Measurements from ENCODE around the gene SLC37A1. TPM values are rescaled to one million over a fixed set of nuclear protein-coding genes. Genes with fewer than 3 reads are reported as not detected.

The SLC37A1 gene
- total RNA-seq, 3 donors from 2014 or later (not counting 1 experiment from before 2014, with no cell fraction given) = 24.8 to 25.8 (median 25.3) TPM

- Mint-ChIP-seq H3K4me3 (no peak overlapping the region), H3K27me3 (ENCODE audit: low read depth in 2 of 2) (peaks cover 18 to 41% of the 10 kb centered on the region in 2 donors)
These were observed 47.9 kb upstream of the SLC37A1 start for GRCh38 chr21:42465803-42466127.

GRCh38 chr21:42466700-42467099, 47.0 kb upstream of the SLC37A1 start:
- H3K27ac ChIP-seq (ENCODE audit: low read length) = no peak overlapping the region
- DNase-seq = no peak
- H3K4me3 ChIP-seq (ENCODE audit: low read length) = no peak overlapping the region
- H3K36me3 Mint-ChIP-seq = no peaks in the 10 kb centered on the region
- no peak for ATAC-seq
- no peaks in the 10 kb centered on the region for H3K36me3 ChIP-seq (ENCODE audit: control insufficient read depth, insufficient read depth, low read length)
- H3K4me1 Mint-ChIP-seq = peaks cover 42 to 44% of the 10 kb centered on the region in 2 donors
- H3K4me3 Mint-ChIP-seq = no peak overlapping the region
- peaks cover 39% of the 10 kb centered on the region for H3K4me1 ChIP-seq (ENCODE audit: control insufficient read depth, insufficient read depth, low read length)
- no peak for TF ChIP-seq CTCF (IDR thresholded peaks at IDR 0.05)
- H3K27me3 Mint-ChIP-seq (ENCODE audit: low read depth in 2 of 2) = peaks cover 15 to 32% of the 10 kb centered on the region in 2 donors
- H3K27me3 ChIP-seq (ENCODE audit: control insufficient read depth, insufficient read depth, low read length) = no peaks in the 10 kb centered on the region
- intact Hi-C loops (cut with micrococcal nuclease) = loop anchor here (5.0 kb wide), 1 partner anchor 46 kb away; the partner anchor contains the start of gene SLC37A1
- no peaks in the 10 kb centered on the region for H3K9me3 Mint-ChIP-seq
- peak overlapping the region in 1 of 2 donors; percentile 30 for H3K27ac Mint-ChIP-seq
- H3K9me3 ChIP-seq (ENCODE audit: control insufficient read depth, insufficient read depth, low read length) = no peaks in the 10 kb centered on the region
- 89% methylated on average over 10 of the region's 10 CpGs for WGBS (ENCODE audit: insufficient coverage)

More at GRCh38 chr21:42465803-42466127, 47.9 kb upstream of the SLC37A1 start:
- ATAC-seq (no peak), DNase-seq (no peak)
- no peaks in the 10 kb centered on the region for H3K9me3 Mint-ChIP-seq
- H3K27ac Mint-ChIP-seq = peak overlapping the region in 1 of 2 donors; percentile 87
- no peaks in the 10 kb centered on the region for H3K36me3 ChIP-seq (ENCODE audit: control insufficient read depth, insufficient read depth, low read length)
- no peaks in the 10 kb centered on the region for H3K36me3 Mint-ChIP-seq
- intact Hi-C loops (cut with micrococcal nuclease) = loop anchor here (2.0 to 5.0 kb wide), 3 partner anchors 31 to 47 kb away; partner anchors contain the start of genes RSPH1 and SLC37A1
- no peak overlapping the region for H3K27ac ChIP-seq (ENCODE audit: low read length)
- no peaks in the 10 kb centered on the region for H3K9me3 ChIP-seq (ENCODE audit: control insufficient read depth, insufficient read depth, low read length)
- H3K4me1 ChIP-seq (ENCODE audit: control insufficient read depth, insufficient read depth, low read length) = peaks cover 48% of the 10 kb centered on the region
- WGBS (ENCODE audit: insufficient coverage) = 22% methylated on average over 2 of the region's 3 CpGs
- no peak overlapping the region for H3K4me3 ChIP-seq (ENCODE audit: low read length)
- no peaks in the 10 kb centered on the region for H3K27me3 ChIP-seq (ENCODE audit: control insufficient read depth, insufficient read depth, low read length)
- TF ChIP-seq CTCF (IDR thresholded peaks at IDR 0.05) = no peak
- H3K4me1 Mint-ChIP-seq = peaks cover 42 to 48% of the 10 kb centered on the region in 2 donors

DNA sequence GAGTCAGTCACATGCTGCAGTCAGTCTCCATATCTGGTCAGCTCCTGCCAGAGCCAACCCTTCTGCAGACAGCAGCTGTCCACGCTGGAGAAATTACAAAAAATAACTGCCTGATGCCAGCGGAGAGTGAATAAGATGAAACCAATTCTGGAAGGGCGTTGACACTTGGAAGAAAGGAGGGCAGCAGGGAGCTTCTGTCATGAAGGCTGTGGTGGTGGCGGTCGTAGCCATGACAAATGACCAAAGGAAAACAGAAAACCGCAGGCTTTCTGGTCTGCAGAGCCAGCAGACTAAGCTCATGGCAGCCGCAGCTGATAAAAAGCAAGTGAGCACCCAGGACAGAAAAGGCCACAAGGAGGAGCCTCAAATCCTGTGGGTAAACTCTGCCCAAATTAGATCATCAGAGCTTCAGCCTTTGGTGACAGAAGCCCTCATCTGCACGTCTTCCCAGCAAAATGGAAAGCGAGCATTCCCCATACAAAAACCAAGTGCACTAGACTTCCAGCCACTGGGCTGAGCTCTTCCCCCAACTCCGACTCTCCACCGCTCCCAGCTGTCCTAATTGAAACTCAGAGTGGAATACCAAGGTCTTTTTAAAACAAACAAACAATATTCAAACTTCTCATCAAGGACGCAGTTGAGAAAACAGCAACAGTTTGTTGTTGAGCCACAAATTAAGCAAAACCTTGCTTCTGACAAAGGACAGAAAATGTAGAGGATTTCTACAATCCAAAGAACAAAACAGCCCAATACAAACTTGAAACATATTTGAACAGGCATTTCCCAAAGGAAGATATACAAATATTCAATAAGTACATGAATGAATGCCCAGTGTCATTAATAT, 46.3 kb upstream of the SLC37A1 start:
- H3K9me3 Mint-ChIP-seq = no peaks in the 10 kb centered on the region
- intact Hi-C loops (cut with micrococcal nuclease) = loop anchor here (5.0 kb wide), 1 partner anchor 45 kb away; the partner anchor contains the start of gene SLC37A1
- H3K27me3 Mint-ChIP-seq (ENCODE audit: low read depth in 2 of 2) = peaks cover 19 to 28% of the 10 kb centered on the region in 2 donors
- H3K4me3 ChIP-seq (ENCODE audit: low read length) = no peak overlapping the region
- H3K27ac Mint-ChIP-seq = peak overlapping the region; percentile 10 to 30
- no peaks in the 10 kb centered on the region for H3K27me3 ChIP-seq (ENCODE audit: control insufficient read depth, insufficient read depth, low read length)
- TF ChIP-seq CTCF (IDR thresholded peaks at IDR 0.05) = no peak
- no peak for ATAC-seq
- H3K4me3 Mint-ChIP-seq = no peak overlapping the region
- WGBS (ENCODE audit: insufficient coverage) = 44% methylated on average over 12 of the region's 12 CpGs
- H3K4me1 ChIP-seq (ENCODE audit: control insufficient read depth, insufficient read depth, low read length) = peaks cover 36% of the 10 kb centered on the region
- no peaks in the 10 kb centered on the region for H3K9me3 ChIP-seq (ENCODE audit: control insufficient read depth, insufficient read depth, low read length)
- no peaks in the 10 kb centered on the region for H3K36me3 Mint-ChIP-seq
- H3K27ac ChIP-seq (ENCODE audit: low read length) = no peak overlapping the region
- H3K4me1 Mint-ChIP-seq = peaks cover 42 to 43% of the 10 kb centered on the region in 2 donors
- DNase-seq = peak in 1 of 2 donors; percentile 55
- H3K36me3 ChIP-seq (ENCODE audit: control insufficient read depth, insufficient read depth, low read length) = no peaks in the 10 kb centered on the region
